ENCODE results near the gene HEXIM2. TPM values are rescaled to one million over a fixed set of nuclear protein-coding genes. Genes with fewer than 3 reads are reported as not detected.
A peak's percentile ranks its signal among the peaks of the same experiment; 100 is the strongest.

The HEXIM2 gene
- polyA plus RNA-seq, 1 donor (not counting 4 experiments of a cell fraction or from before 2014, with no cell fraction given): 2.3 TPM

DNA sequence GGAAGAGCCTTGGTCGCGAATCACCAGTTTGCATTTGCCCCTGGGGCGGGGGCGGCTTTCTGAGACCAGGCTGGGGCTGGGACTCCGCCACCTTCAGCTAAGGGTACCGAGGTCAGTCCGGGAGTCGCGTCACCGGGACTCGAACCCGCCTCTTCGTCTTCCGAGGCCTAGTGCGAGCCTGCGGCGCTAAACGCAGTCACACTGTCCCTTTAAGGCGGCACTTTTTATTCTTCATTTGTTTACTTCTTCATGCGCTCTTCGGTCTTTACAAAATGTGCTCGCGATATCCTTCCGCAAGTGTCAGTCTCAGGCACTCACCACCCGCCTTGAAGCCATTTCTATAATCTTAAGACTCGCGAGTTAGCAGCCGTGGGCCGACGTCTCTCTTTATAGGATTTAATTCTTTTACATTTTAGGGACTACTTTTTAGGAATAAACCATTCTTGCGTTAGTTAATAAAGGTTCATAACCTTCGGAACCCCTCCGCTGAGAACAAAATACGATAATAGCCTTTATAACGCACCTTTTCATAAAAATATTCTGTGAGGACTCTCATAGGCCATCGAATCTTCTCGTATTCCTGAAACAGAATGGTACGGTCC lies 14.0 kb upstream of the HEXIM2 start:
- DNase-seq (ENCODE audit: low read depth, low spot score) (no peak), FAIRE-seq (peak; percentile 52)
- Histone ChIP-seq H3K4me3 (ENCODE audit: control insufficient read depth in 2 of 3, extremely low read depth in 1 of 3, insufficient read depth in 2 of 3, low read depth in 1 of 3, low read length in 3 of 3) (peak overlapping the region; percentile 50 to 97 (median 76)), H3K36me3 (ENCODE audit: control insufficient read depth in 2 of 2, extremely low read depth in 1 of 2, insufficient read depth in 2 of 2, low read length in 2 of 2) (no peaks in the 10 kb centered on the region), H3K4me2 (ENCODE audit: control insufficient read depth, extremely low read depth, insufficient read depth, low read depth, low read length) (peak overlapping the region; percentile 87), H3K9me3 (ENCODE audit: control insufficient read depth, low read depth, low read length) (no peaks in the 10 kb centered on the region), H3K9ac (ENCODE audit: control insufficient read depth, extremely low read depth, insufficient read depth, low read length) (peak overlapping the region; percentile 94), H3K27ac (ENCODE audit: control insufficient read depth, insufficient read depth, low read length) (peak overlapping the region; percentile 99), H2AFZ (ENCODE audit: control insufficient read depth, low read length) (peak overlapping the region; percentile 49), H3K9me1 (ENCODE audit: control insufficient read depth, extremely low read depth, insufficient read depth, low read length) (no peaks in the 10 kb centered on the region), H3K79me2 (ENCODE audit: control insufficient read depth, insufficient read depth, low read length) (peaks cover 35% of the 10 kb centered on the region), H3K4me1 (ENCODE audit: control insufficient read depth, extremely low read depth, insufficient read depth, low read length) (peaks cover 40% of the 10 kb centered on the region), H4K20me1 (ENCODE audit: control insufficient read depth, extremely low read depth, insufficient read depth, low read length) (peaks cover 10% of the 10 kb centered on the region), H3K27me3 (ENCODE audit: control insufficient read depth, extremely low read depth, insufficient read depth, low read length) (no peaks in the 10 kb centered on the region)
- TF ChIP-seq, protein P1, sequence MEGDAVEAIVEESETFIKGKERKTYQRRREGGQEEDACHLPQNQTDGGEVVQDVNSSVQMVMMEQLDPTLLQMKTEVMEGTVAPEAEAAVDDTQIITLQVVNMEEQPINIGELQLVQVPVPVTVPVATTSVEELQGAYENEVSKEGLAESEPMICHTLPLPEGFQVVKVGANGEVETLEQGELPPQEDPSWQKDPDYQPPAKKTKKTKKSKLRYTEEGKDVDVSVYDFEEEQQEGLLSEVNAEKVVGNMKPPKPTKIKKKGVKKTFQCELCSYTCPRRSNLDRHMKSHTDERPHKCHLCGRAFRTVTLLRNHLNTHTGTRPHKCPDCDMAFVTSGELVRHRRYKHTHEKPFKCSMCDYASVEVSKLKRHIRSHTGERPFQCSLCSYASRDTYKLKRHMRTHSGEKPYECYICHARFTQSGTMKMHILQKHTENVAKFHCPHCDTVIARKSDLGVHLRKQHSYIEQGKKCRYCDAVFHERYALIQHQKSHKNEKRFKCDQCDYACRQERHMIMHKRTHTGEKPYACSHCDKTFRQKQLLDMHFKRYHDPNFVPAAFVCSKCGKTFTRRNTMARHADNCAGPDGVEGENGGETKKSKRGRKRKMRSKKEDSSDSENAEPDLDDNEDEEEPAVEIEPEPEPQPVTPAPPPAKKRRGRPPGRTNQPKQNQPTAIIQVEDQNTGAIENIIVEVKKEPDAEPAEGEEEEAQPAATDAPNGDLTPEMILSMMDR (optimal IDR thresholded peaks at IDR 0.05 in 1 of 3, IDR thresholded peaks at IDR 0.05 in 1 of 3, conservative IDR thresholded peaks at IDR 0.05 in 1 of 3; ENCODE audit: extremely low read depth in 1 of 3, insufficient read depth in 2 of 3, low read length in 3 of 3): no peak
- TF ChIP-seq EZH2 (IDR thresholded peaks at IDR 0.05; ENCODE audit: low read length): no peak
- dilution Hi-C loops (cut with MboI; ENCODE audit: extremely low pct_ligation_motif_present, low sequenced_read_pairs): no loop called here

DNA sequence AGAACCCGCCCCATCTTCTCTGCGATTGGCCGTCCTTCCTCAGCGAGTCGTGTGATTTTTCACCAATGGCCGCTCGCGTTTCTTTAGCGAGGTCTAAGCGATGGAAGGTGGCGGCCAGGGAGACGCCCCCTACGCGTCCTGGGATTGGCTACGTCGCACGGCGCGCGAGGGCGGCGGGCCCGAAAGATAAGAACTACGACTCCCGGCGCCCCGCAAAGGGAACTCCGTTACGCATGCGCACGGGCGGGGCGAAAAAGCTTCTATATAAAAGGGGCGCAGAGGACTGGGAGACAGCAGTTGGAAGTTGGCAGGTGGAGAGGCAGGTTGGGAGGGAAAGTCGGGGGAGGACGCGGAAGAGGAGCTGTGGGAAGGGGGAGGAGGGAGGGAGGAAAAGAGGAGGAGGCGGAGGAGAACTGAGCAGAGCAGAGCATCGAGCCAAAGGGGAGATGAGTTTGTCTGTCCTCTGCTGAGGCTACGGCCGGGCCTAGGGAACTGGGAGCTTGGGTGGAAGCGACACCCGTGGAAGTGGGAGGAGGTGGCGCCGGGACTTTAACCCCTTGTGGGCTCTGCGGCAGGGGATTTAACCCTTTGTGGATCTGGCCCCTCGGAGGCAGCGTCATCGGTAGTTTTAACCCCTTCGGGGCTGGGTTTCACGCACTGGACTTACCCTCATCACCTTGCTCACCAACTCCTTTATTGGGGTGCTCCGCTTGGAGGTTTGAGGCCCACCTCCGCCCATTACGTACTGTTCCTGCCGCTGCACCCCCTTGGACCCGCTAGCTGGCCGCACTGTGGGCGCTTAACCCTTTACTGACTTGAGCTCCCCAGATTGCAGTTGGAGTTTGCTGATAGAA lies 13.3 kb upstream of the HEXIM2 start, which contains the start of gene HEXIM1:
Gene HEXIM1, plus strand, starts transcription at position 293 of the 854 bp plus-strand sequence. CDS start 716 bp downstream, outside the sequence.
- Histone ChIP-seq H3K9ac (ENCODE audit: control insufficient read depth, extremely low read depth, insufficient read depth, low read length) (peak within 1 kb of the TSS; percentile 94), H3K9me1 (ENCODE audit: control insufficient read depth, extremely low read depth, insufficient read depth, low read length) (no peaks in the 10 kb centered on the region), H3K4me1 (ENCODE audit: control insufficient read depth, extremely low read depth, insufficient read depth, low read length) (peaks cover 40% of the 10 kb centered on the region), H3K79me2 (ENCODE audit: control insufficient read depth, insufficient read depth, low read length) (peaks cover 35% of the 10 kb centered on the region), H3K9me3 (ENCODE audit: control insufficient read depth, low read depth, low read length) (no peaks in the 10 kb centered on the region), H3K36me3 (ENCODE audit: control insufficient read depth in 2 of 2, extremely low read depth in 1 of 2, insufficient read depth in 2 of 2, low read length in 2 of 2) (no peaks in the 10 kb centered on the region), H3K4me3 (ENCODE audit: control insufficient read depth in 2 of 3, extremely low read depth in 1 of 3, insufficient read depth in 2 of 3, low read depth in 1 of 3, low read length in 3 of 3) (peak within 1 kb of the TSS; percentile 70 to 97 (median 92)), H3K27ac (ENCODE audit: control insufficient read depth, insufficient read depth, low read length) (peak within 1 kb of the TSS; percentile 99), H3K27me3 (ENCODE audit: control insufficient read depth, extremely low read depth, insufficient read depth, low read length) (no peaks in the 10 kb centered on the region), H2AFZ (ENCODE audit: control insufficient read depth, low read length) (peak within 1 kb of the TSS; percentile 94), H3K4me2 (ENCODE audit: control insufficient read depth, extremely low read depth, insufficient read depth, low read depth, low read length) (peak within 1 kb of the TSS; percentile 90), H4K20me1 (ENCODE audit: control insufficient read depth, extremely low read depth, insufficient read depth, low read length) (peaks cover 10% of the 10 kb centered on the region)
- dilution Hi-C loops (cut with MboI; ENCODE audit: extremely low pct_ligation_motif_present, low sequenced_read_pairs): no loop called here
- FAIRE-seq (peak; percentile 26), DNase-seq (ENCODE audit: low read depth, low spot score) (peak; percentile 97)
- no peak for TF ChIP-seq EZH2 (IDR thresholded peaks at IDR 0.05; ENCODE audit: low read length)
- TF ChIP-seq, protein P1 (optimal IDR thresholded peaks at IDR 0.05 in 1 of 3, IDR thresholded peaks at IDR 0.05 in 1 of 3, conservative IDR thresholded peaks at IDR 0.05 in 1 of 3; ENCODE audit: extremely low read depth in 1 of 3, insufficient read depth in 2 of 3, low read length in 3 of 3): peak in 1 of 3 experiments; percentile 13
